Measurements from ENCODE around the gene MLXIPL.

The MLXIPL gene

GRCh38 chr7:73635428-73636200 is 11.3 kb upstream of the MLXIPL start:
- Histone ChIP-seq H3K4me3 (no peak overlapping the region), H3K27ac (no peak overlapping the region), H3K9me3 (ENCODE audit: low read depth, low read length) (no peaks in the 10 kb centered on the region), H3K9ac (ENCODE audit: insufficient read length) (no peak overlapping the region), H3K36me3 (ENCODE audit: insufficient read depth, low read length) (no peaks in the 10 kb centered on the region)
- TF ChIP-seq EZH2 (IDR thresholded peaks at IDR 0.05) (no peak), POLR2AphosphoS5 (IDR thresholded peaks at IDR 0.05; ENCODE audit: borderline replicate concordance, low read depth, low read length) (no peak)
- no peak for DNase-seq (ENCODE audit: low read depth, low spot score)

DNA sequence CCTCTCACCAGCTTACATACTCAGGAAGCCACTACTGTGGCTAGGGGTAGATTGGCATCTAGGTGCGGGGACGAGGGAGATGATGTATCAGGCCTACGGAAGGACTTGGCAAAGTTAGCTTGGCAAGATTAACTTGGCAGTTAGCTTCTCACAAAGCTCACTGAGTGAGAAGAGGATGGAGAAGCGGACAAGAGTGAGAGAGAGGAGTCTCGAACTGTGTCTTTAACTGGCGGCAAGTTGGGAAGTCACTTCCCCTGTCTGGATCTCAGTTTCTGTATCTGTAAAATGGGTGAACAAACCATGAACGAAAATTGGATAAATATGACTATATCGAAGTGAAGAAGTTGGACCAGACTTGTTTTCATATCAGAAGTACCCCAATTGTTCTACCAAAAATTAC is 9.5 kb upstream of the MLXIPL start:
- DNase-seq (ENCODE audit: low read depth, low spot score): no peak
- no peak overlapping the region for H3K27ac ChIP-seq
- TF ChIP-seq POLR2AphosphoS5 (IDR thresholded peaks at IDR 0.05; ENCODE audit: borderline replicate concordance, low read depth, low read length) (no peak), FOXP2 (optimal IDR thresholded peaks at IDR 0.05; ENCODE audit: control extremely low read depth, extremely low read length, insufficient read depth) (no peak), EZH2 (IDR thresholded peaks at IDR 0.05) (no peak)

DNA sequence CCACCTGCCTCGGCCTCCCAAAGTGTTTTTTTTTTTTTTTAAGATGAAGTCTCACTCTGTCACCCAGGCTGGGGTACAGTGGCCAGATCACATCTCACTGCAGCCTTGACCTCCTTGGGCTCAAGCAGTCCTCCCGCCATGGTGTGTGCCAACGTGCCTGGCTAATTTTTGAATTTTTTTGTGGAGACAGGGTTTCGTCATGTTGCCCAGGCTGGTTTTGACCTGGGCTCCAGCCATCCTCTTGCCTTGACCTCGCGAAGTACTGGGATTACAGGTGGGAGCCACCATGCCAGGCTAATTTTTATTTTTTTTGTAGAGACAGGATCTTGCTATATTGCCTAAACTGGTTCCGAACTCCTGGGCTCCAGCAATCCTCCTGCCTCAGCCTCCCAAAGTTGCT is 9.0 kb upstream of the MLXIPL start:
- H3K9ac ChIP-seq (ENCODE audit: insufficient read length): no peak overlapping the region
- no peak for TF ChIP-seq FOXP2 (optimal IDR thresholded peaks at IDR 0.05; ENCODE audit: control extremely low read depth, extremely low read length, insufficient read depth)
- TF ChIP-seq POLR2AphosphoS5 (IDR thresholded peaks at IDR 0.05; ENCODE audit: borderline replicate concordance, low read depth, low read length): no peak
- no peak for TF ChIP-seq EZH2 (IDR thresholded peaks at IDR 0.05)
- no peak overlapping the region for H3K27ac ChIP-seq
- H3K4me3 ChIP-seq: no peak overlapping the region
- H3K9me3 ChIP-seq (ENCODE audit: low read depth, low read length): no peaks in the 10 kb centered on the region
- H3K36me3 ChIP-seq (ENCODE audit: insufficient read depth, low read length): no peaks in the 10 kb centered on the region
- DNase-seq (ENCODE audit: low read depth, low spot score): no peak

More for the DNA sequence above, 9.5 kb upstream of the MLXIPL start:
- H3K4me3 ChIP-seq: no peak overlapping the region
- H3K36me3 ChIP-seq (ENCODE audit: insufficient read depth, low read length): no peaks in the 10 kb centered on the region
- no peak overlapping the region for H3K9ac ChIP-seq (ENCODE audit: insufficient read length)
- no peaks in the 10 kb centered on the region for H3K9me3 ChIP-seq (ENCODE audit: low read depth, low read length)

- TF ChIP-seq EZH2 (IDR thresholded peaks at IDR 0.05) (no peak), POLR2AphosphoS5 (IDR thresholded peaks at IDR 0.05; ENCODE audit: borderline replicate concordance, low read depth, low read length) (no peak)
- Histone ChIP-seq H3K36me3 (ENCODE audit: insufficient read depth, low read length) (no peaks in the 10 kb centered on the region), H3K9me3 (ENCODE audit: low read depth, low read length) (no peaks in the 10 kb centered on the region), H3K4me3 (no peak overlapping the region), H3K27ac (no peak overlapping the region), H3K9ac (ENCODE audit: insufficient read length) (no peak overlapping the region)
- no peak for DNase-seq (ENCODE audit: low read depth, low spot score)
These were observed 7.2 kb upstream of the MLXIPL start for GRCh38 chr7:73631558-73631957.

- Histone ChIP-seq H3K36me3 (ENCODE audit: insufficient read depth, low read length) (no peaks in the 10 kb centered on the region), H3K27ac (no peak overlapping the region), H3K4me3 (no peak overlapping the region), H3K9me3 (ENCODE audit: low read depth, low read length) (no peaks in the 10 kb centered on the region), H3K9ac (ENCODE audit: insufficient read length) (no peak overlapping the region)
- TF ChIP-seq EZH2 (IDR thresholded peaks at IDR 0.05) (no peak), POLR2AphosphoS5 (IDR thresholded peaks at IDR 0.05; ENCODE audit: borderline replicate concordance, low read depth, low read length) (no peak), FOXP2 (optimal IDR thresholded peaks at IDR 0.05; ENCODE audit: control extremely low read depth, extremely low read length, insufficient read depth) (no peak)
- DNase-seq (ENCODE audit: low read depth, low spot score): no peak
These were observed 4.2 kb upstream of the MLXIPL start for GRCh38 chr7:73628504-73628903.

DNA sequence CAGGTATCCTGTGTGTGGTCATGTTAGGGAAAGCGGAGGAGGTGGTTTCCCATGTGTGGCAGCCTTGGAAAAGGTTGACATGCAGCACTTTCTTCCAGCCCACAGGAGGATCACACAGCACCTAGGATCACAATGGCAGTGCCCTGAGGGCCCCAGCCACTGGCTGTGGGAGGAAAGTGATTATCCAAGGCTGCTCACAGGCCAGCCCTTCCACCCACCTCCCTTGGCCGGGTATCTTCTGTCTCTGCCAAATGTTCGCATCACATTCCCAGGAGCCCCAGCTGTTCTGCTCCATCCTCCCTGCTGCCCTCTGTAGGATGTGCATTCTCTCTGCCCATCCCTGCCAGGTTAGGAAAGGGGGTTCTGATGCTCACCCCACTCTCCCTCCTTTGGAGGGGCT is 2.5 kb upstream of the MLXIPL start:
- Histone ChIP-seq H3K9ac (ENCODE audit: insufficient read length) (no peak overlapping the region), H3K4me3 (no peak overlapping the region), H3K36me3 (ENCODE audit: insufficient read depth, low read length) (no peaks in the 10 kb centered on the region), H3K27ac (no peak overlapping the region), H3K9me3 (ENCODE audit: low read depth, low read length) (no peaks in the 10 kb centered on the region)
- DNase-seq (ENCODE audit: low read depth, low spot score): no peak
- no peak for TF ChIP-seq EZH2 (IDR thresholded peaks at IDR 0.05)
- no peak for TF ChIP-seq FOXP2 (optimal IDR thresholded peaks at IDR 0.05; ENCODE audit: control extremely low read depth, extremely low read length, insufficient read depth)
- TF ChIP-seq POLR2AphosphoS5 (IDR thresholded peaks at IDR 0.05; ENCODE audit: borderline replicate concordance, low read depth, low read length): no peak

DNA sequence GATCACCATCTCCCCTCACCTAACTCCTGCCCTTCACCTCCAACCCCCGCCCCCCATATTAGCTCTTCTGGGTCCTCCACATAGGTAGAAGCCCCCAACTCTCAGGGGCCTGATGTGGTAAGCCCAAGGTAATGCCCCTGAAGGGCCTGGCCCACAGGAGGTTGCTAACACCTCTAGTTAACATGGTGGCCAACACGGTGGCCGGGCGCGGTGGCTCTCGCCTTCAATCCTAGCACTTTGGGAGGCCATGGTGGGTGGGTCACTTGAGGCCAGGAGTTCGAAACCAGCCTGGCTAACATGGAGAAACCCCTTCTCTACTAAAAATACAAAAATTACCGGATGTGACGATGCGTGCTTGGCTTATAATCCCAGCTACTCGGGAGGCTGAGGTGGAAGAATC is 954 bp upstream of the MLXIPL start:
- Histone ChIP-seq H3K4me3 (no peak overlapping the region), H3K9ac (ENCODE audit: insufficient read length) (no peak overlapping the region), H3K27ac (no peak overlapping the region), H3K36me3 (ENCODE audit: insufficient read depth, low read length) (no peaks in the 10 kb centered on the region), H3K9me3 (ENCODE audit: low read depth, low read length) (no peaks in the 10 kb centered on the region)
- no peak for TF ChIP-seq EZH2 (IDR thresholded peaks at IDR 0.05)
- no peak for TF ChIP-seq FOXP2 (optimal IDR thresholded peaks at IDR 0.05; ENCODE audit: control extremely low read depth, extremely low read length, insufficient read depth)
- no peak for TF ChIP-seq POLR2AphosphoS5 (IDR thresholded peaks at IDR 0.05; ENCODE audit: borderline replicate concordance, low read depth, low read length)
- DNase-seq (ENCODE audit: low read depth, low spot score): no peak

GRCh38 chr7:73624669-73625001 is 313 bp upstream of the MLXIPL start:
- no peak overlapping the region for H3K9ac ChIP-seq (ENCODE audit: insufficient read length)
- H3K4me3 ChIP-seq: peak overlapping the region; percentile 76

More at GRCh38 chr7:73624669-73625001, 313 bp upstream of the MLXIPL start:
- H3K27ac ChIP-seq: no peak overlapping the region
- no peaks in the 10 kb centered on the region for H3K36me3 ChIP-seq (ENCODE audit: insufficient read depth, low read length)
- TF ChIP-seq POLR2AphosphoS5 (IDR thresholded peaks at IDR 0.05; ENCODE audit: borderline replicate concordance, low read depth, low read length) (no peak), EZH2 (IDR thresholded peaks at IDR 0.05) (no peak), FOXP2 (optimal IDR thresholded peaks at IDR 0.05; ENCODE audit: control extremely low read depth, extremely low read length, insufficient read depth) (no peak)
- no peaks in the 10 kb centered on the region for H3K9me3 ChIP-seq (ENCODE audit: low read depth, low read length)
- no peak for DNase-seq (ENCODE audit: low read depth, low spot score)
